ENCODE results near the gene HRH4.

GRCh38 chr18:24504401-24504800, 44.0 kb downstream of the HRH4 start:
- no peak for TF ChIP-seq CTCF (IDR thresholded peaks at IDR 0.05; ENCODE audit: low read length)
- no peak for TF ChIP-seq EZH2 (optimal IDR thresholded peaks at IDR 0.05; ENCODE audit: low read depth, low read length)

All from MM.1S (cell line).